HG02884 (cell line): ENCODE results near the gene PITRM1.

Experiments used
- ATAC-seq: cut with Tn5 transposase; IDR thresholded peaks from one replicate; pipeline ENCODE4 v1.9.1; 2021; ENCODE audit warnings: mild to moderate bottlenecking, moderate library complexity; ENCODE audit not compliant: unreplicated experiment

Gene PITRM1

GRCh38 chr10:3140280-3140679, 32.3 kb downstream of the PITRM1 start:
- no peak for ATAC-seq

GRCh38 chr10:3139216-3139910, 33.2 kb downstream of the PITRM1 start:
- ATAC-seq: no peak

GRCh38 chr10:3137958-3138726, 34.4 kb downstream of the PITRM1 start:
- ATAC-seq: no peak

GRCh38 chr10:3136763-3137611, 35.6 kb downstream of the PITRM1 start:
- no peak for ATAC-seq

- ATAC-seq: no peak
Measured at GRCh38 chr10:3136336-3136735, 36.2 kb downstream of the PITRM1 start.

- ATAC-seq: no peak
Measured at GRCh38 chr10:3135006-3135405, 37.6 kb downstream of the PITRM1 start.

- ATAC-seq: no peak
Measured at GRCh38 chr10:3133948-3134347, 38.6 kb downstream of the PITRM1 start.

- ATAC-seq: no peak
Measured at GRCh38 chr10:3132036-3133025, 40.3 kb downstream of the PITRM1 start.

- no peak for ATAC-seq
Measured at GRCh38 chr10:3131098-3131497, 41.5 kb downstream of the PITRM1 start.

- no peak for ATAC-seq
Measured at GRCh38 chr10:3129581-3130340, 42.8 kb downstream of the PITRM1 start.

GRCh38 chr10:3128379-3129130, 44.0 kb downstream of the PITRM1 start:
- ATAC-seq: no peak

GRCh38 chr10:3127921-3128320, 44.7 kb downstream of the PITRM1 start:
- ATAC-seq: no peak

GRCh38 chr10:3126741-3127346, 45.7 kb downstream of the PITRM1 start:
- no peak for ATAC-seq

GRCh38 chr10:3126249-3126648, 46.3 kb downstream of the PITRM1 start:
- no peak for ATAC-seq

GRCh38 chr10:3125527-3126170, 46.9 kb downstream of the PITRM1 start:
- no peak for ATAC-seq

- ATAC-seq: no peak
Measured at GRCh38 chr10:3124412-3125175, 48.0 kb downstream of the PITRM1 start.
